ENCODE results near the gene CBARP. TPM values are rescaled to one million over a fixed set of nuclear protein-coding genes. Genes with fewer than 3 reads are reported as not detected.

Gene CBARP
- total and polyA plus RNA-seq, 2 of the 13 experiments (the other 11 are each of a cell fraction or from before 2014, with no cell fraction given), result 1.2 to 1.4 TPM

DNA sequence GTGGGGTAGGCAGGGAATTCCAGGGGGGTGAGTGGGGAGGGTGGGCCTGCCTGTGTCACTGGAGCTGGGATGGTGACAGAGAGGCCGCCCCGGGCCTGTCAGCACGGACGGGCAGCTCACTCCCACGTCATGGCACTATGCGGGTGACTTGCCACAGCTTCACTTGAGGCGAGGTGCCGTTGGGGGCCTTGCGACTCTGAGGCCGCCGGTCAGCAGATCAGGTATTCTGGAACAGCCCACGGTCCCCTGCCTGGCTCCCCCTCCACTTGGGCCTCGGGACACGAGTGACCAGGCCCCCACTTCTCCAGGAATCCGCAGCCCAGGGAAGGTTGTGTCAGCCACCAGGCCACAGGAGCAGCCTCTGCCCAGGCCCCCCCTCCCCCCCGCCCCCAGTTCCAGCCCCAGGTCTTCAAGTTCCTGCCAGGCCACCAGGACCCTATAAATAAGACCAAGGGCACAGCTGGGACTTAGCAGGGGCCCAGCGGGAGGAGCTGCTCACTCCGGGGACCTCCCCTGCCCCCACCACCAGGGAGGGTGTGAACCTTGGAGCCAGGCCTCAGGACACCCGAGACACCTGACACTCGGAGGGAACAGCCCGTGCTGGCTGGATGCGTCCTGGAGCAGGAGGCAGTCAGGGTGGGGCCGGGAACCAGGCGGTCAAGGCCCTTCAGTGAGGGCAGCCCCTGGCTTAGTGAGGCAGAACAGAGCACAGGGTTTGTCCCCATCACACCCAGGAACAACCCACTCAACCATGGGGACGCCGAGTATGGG lies 7.9 kb upstream of the CBARP start (continued):
- TF ChIP-seq, protein P1, sequence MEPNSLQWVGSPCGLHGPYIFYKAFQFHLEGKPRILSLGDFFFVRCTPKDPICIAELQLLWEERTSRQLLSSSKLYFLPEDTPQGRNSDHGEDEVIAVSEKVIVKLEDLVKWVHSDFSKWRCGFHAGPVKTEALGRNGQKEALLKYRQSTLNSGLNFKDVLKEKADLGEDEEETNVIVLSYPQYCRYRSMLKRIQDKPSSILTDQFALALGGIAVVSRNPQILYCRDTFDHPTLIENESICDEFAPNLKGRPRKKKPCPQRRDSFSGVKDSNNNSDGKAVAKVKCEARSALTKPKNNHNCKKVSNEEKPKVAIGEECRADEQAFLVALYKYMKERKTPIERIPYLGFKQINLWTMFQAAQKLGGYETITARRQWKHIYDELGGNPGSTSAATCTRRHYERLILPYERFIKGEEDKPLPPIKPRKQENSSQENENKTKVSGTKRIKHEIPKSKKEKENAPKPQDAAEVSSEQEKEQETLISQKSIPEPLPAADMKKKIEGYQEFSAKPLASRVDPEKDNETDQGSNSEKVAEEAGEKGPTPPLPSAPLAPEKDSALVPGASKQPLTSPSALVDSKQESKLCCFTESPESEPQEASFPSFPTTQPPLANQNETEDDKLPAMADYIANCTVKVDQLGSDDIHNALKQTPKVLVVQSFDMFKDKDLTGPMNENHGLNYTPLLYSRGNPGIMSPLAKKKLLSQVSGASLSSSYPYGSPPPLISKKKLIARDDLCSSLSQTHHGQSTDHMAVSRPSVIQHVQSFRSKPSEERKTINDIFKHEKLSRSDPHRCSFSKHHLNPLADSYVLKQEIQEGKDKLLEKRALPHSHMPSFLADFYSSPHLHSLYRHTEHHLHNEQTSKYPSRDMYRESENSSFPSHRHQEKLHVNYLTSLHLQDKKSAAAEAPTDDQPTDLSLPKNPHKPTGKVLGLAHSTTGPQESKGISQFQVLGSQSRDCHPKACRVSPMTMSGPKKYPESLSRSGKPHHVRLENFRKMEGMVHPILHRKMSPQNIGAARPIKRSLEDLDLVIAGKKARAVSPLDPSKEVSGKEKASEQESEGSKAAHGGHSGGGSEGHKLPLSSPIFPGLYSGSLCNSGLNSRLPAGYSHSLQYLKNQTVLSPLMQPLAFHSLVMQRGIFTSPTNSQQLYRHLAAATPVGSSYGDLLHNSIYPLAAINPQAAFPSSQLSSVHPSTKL (CRISPR knock-in tag; IDR thresholded peaks at IDR 0.05), result peak; percentile 49
- TF ChIP-seq ZNF263 (CRISPR knock-in tag; IDR thresholded peaks at IDR 0.05), result no peak
- peak; percentile 28; the same call in 1 of the 2 replicates for TF ChIP-seq HOXA3 (CRISPR knock-in tag; IDR thresholded peaks at IDR 0.05)
- TF ChIP-seq, protein P2, sequence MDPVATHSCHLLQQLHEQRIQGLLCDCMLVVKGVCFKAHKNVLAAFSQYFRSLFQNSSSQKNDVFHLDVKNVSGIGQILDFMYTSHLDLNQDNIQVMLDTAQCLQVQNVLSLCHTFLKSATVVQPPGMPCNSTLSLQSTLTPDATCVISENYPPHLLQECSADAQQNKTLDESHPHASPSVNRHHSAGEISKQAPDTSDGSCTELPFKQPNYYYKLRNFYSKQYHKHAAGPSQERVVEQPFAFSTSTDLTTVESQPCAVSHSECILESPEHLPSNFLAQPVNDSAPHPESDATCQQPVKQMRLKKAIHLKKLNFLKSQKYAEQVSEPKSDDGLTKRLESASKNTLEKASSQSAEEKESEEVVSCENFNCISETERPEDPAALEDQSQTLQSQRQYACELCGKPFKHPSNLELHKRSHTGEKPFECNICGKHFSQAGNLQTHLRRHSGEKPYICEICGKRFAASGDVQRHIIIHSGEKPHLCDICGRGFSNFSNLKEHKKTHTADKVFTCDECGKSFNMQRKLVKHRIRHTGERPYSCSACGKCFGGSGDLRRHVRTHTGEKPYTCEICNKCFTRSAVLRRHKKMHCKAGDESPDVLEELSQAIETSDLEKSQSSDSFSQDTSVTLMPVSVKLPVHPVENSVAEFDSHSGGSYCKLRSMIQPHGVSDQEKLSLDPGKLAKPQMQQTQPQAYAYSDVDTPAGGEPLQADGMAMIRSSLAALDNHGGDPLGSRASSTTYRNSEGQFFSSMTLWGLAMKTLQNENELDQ (CRISPR knock-in tag; IDR thresholded peaks at IDR 0.05; ENCODE audit: borderline replicate concordance), result no peak
- no peak for TF ChIP-seq ZKSCAN1 (IDR thresholded peaks at IDR 0.05; ENCODE audit: low read length)
- TF ChIP-seq MED1 (CRISPR knock-in tag; IDR thresholded peaks at IDR 0.05), result peak; percentile 70; the same call in 1 of the 2 replicates
- TF ChIP-seq RARG (CRISPR knock-in tag; IDR thresholded peaks at IDR 0.05; ENCODE audit: low read depth), result no peak
- peak; percentile 56; the same call in 1 of the 2 replicates for TF ChIP-seq ESRRA (CRISPR knock-in tag; IDR thresholded peaks at IDR 0.05; ENCODE audit: low read depth)
- TF ChIP-seq DMAP1 (CRISPR knock-in tag; IDR thresholded peaks at IDR 0.05), result 0 out of 2 replicates have a peak, but pooled peaks have one; percentile 5
- no peak for TF ChIP-seq CEBPG (CRISPR knock-in tag; IDR thresholded peaks at IDR 0.05)
- no peak for TF ChIP-seq ZBTB1 (CRISPR knock-in tag; IDR thresholded peaks at IDR 0.05; ENCODE audit: borderline replicate concordance)
- TF ChIP-seq, protein P3, sequence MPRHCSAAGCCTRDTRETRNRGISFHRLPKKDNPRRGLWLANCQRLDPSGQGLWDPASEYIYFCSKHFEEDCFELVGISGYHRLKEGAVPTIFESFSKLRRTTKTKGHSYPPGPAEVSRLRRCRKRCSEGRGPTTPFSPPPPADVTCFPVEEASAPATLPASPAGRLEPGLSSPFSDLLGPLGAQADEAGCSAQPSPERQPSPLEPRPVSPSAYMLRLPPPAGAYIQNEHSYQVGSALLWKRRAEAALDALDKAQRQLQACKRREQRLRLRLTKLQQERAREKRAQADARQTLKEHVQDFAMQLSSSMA (CRISPR knock-in tag; IDR thresholded peaks at IDR 0.05), result no peak
- peak; percentile 42; the same call in 1 of the 2 replicates for TF ChIP-seq BCL6 (CRISPR knock-in tag; IDR thresholded peaks at IDR 0.05)
- no peak for TF ChIP-seq KDM1A (CRISPR knock-in tag; IDR thresholded peaks at IDR 0.05)
- peak; percentile 55; the same call in 1 of the 2 replicates for TF ChIP-seq ZFX (CRISPR knock-in tag; IDR thresholded peaks at IDR 0.05; ENCODE audit: low read depth)
- TF ChIP-seq, protein P4, sequence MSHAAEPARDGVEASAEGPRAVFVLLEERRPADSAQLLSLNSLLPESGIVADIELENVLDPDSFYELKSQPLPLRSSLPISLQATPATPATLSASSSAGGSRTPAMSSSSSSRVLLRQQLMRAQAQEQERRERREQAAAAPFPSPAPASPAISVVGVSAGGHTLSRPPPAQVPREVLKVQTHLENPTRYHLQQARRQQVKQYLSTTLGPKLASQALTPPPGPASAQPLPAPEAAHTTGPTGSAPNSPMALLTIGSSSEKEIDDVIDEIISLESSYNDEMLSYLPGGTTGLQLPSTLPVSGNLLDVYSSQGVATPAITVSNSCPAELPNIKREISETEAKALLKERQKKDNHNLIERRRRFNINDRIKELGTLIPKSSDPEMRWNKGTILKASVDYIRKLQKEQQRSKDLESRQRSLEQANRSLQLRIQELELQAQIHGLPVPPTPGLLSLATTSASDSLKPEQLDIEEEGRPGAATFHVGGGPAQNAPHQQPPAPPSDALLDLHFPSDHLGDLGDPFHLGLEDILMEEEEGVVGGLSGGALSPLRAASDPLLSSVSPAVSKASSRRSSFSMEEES (CRISPR knock-in tag; IDR thresholded peaks at IDR 0.05), result peak; percentile 64; the same call in 1 of the 2 replicates
- TF ChIP-seq, protein P5, sequence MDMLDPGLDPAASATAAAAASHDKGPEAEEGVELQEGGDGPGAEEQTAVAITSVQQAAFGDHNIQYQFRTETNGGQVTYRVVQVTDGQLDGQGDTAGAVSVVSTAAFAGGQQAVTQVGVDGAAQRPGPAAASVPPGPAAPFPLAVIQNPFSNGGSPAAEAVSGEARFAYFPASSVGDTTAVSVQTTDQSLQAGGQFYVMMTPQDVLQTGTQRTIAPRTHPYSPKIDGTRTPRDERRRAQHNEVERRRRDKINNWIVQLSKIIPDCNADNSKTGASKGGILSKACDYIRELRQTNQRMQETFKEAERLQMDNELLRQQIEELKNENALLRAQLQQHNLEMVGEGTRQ (IDR thresholded peaks at IDR 0.05; ENCODE audit: low read depth, low read length), result no peak
- TF ChIP-seq, protein P5 (CRISPR knock-in tag; IDR thresholded peaks at IDR 0.05; ENCODE audit: borderline replicate concordance), result no peak
- TF ChIP-seq, protein P6, sequence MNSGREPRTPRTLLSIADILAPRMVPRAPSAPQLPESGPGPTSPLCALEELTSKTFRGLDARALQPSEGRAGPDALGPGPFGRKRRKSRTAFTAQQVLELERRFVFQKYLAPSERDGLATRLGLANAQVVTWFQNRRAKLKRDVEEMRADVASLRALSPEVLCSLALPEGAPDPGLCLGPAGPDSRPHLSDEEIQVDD (CRISPR knock-in tag; IDR thresholded peaks at IDR 0.05; ENCODE audit: borderline replicate concordance), result no peak
